HepG2 (cell line): ENCODE data around the gene PCDHGA10. TPM values are rescaled to one million over a fixed set of nuclear protein-coding genes. Genes with fewer than 3 reads are reported as not detected.
"Not testable (repeated sequence)": the region's sequence is repeated elsewhere in the genome, so short reads cannot be mapped to it uniquely, and the experiment has no call there.

Experiments used
- ATAC-seq: fragments of 200-7000 bp; cut with Tn5 transposase; 3 replicates; pipeline ENCODE4 v1.9.1; 2020; ENCODE audit warnings: mild to moderate bottlenecking, moderate library complexity
- BruUV-seq: library from RNA; stranded (reverse); fragments of 400-500 nt; replicated peaks from 2 replicates; lab custom pipeline; 2021; lab: Mats Ljungman, UMichigan
- CTCF ChIA-PET: fragments of 300-600 bp; formaldehyde crosslinking; extraction: SDS; loops from one replicate; lab custom pipeline; 2021; ENCODE audit warnings: low total read pairs, inconsistent platforms, low intra/inter-chr PET ratio; lab: Yijun Ruan, JAX
- POLR2A ChIA-PET: fragments of 350-600 bp; sonication (Branson Sonifier 250); formaldehyde crosslinking; loops from one replicate; lab custom pipeline; 2020; ENCODE audit warnings: antibody characterized with exemption, inconsistent platforms; lab: Yijun Ruan, JAX
- DNase-seq: peaks from one replicate; pipeline ENCODE4 v3.0.0-alpha.2; 2015; ENCODE audit warnings: low spot score
- FAIRE-seq: peaks from 3 replicates; lab custom pipeline; 2011; peaks lifted over from hg19 to GRCh38; lab: Jason Lieb, UNC
- H2AFZ ChIP-seq: one replicate; pipeline ENCODE4 v1.6.1; 2011; ENCODE audit warnings: low read length, inconsistent platforms
- H3K27ac ChIP-seq: fragments of 300-600 bp; 3 replicates; pipeline ENCODE4 v1.8.0; 2011; ENCODE audit warnings: mixed run types, mild to moderate bottlenecking, mixed read lengths, low read length, inconsistent platforms; ENCODE audit not compliant: insufficient read depth; ENCODE audit errors: extremely low read length
- H3K27me3 ChIP-seq, 2 experiments: fragments of 200-600 bp in 1 of 2; 2 replicates in 1 of 2; 3 replicates in 1 of 2; pipeline versions ENCODE4 v1.6.0 to v1.8.0; 2011; ENCODE audit warnings: low read length in 2 of 2, mild to moderate bottlenecking in 2 of 2, moderate library complexity in 2 of 2, inconsistent platforms in 1 of 2; ENCODE audit not compliant: insufficient read depth in 2 of 2, control insufficient read depth in 1 of 2
- H3K36me3 ChIP-seq, 2 experiments: fragments of 200-600 bp in 1 of 2; replicated peaks in 1 of 2; 2 replicates in 1 of 2; 3 replicates in 1 of 2; pipeline versions ENCODE4 v1.5.1 to v1.8.0; 2011; ENCODE audit warnings: low read length in 2 of 2, inconsistent platforms in 1 of 2; ENCODE audit not compliant: insufficient read depth in 2 of 2, control insufficient read depth in 1 of 2
- H3K4me1 ChIP-seq: 2 replicates; pipeline ENCODE4 v1.5.1; 2012; ENCODE audit warnings: low read length, inconsistent platforms; ENCODE audit not compliant: insufficient read depth
- H3K4me2 ChIP-seq: 2 replicates; pipeline ENCODE4 v1.6.0; 2011; ENCODE audit warnings: low read depth, low read length, inconsistent platforms
- H3K4me3 ChIP-seq, 3 experiments: fragments of 200-600 bp in 1 of 3; sonication (generic), shearing (Covaris generic) in 1 of 3; replicated peaks in 1 of 3; 2 replicates each; pipeline ENCODE4 v1.5.1; 2011 to 2016; ENCODE audit warnings: low read length in 3 of 3, inconsistent platforms in 2 of 3, low read depth in 2 of 3, mild to moderate bottlenecking in 2 of 3, control low read depth in 1 of 3, mixed read lengths in 1 of 3; ENCODE audit not compliant: insufficient read depth in 1 of 3
- H3K79me2 ChIP-seq: one replicate; pipeline ENCODE4 v1.6.1; 2011; ENCODE audit warnings: low read length, inconsistent platforms; ENCODE audit not compliant: insufficient read depth
- H3K9ac ChIP-seq: 2 replicates; pipeline ENCODE4 v1.6.0; 2011; ENCODE audit warnings: mild to moderate bottlenecking, low read depth, low read length, inconsistent platforms; ENCODE audit not compliant: insufficient read depth
- H3K9me3 ChIP-seq: 2 replicates; pipeline ENCODE4 v1.5.1; 2012; ENCODE audit warnings: mild to moderate bottlenecking, low read length
- H4K20me1 ChIP-seq: 2 replicates; pipeline ENCODE4 v1.6.0; 2011; ENCODE audit warnings: inconsistent platforms, mild to moderate bottlenecking, low read length, moderate library complexity; ENCODE audit not compliant: insufficient read depth
- CTCF ChIP-seq: sonication (generic); formaldehyde crosslinking; IDR thresholded peaks from 2 replicates; pipeline ENCODE4 v1.5.0; 2020; ENCODE audit warnings: mild to moderate bottlenecking, missing genetic modification reagents, moderate library complexity
- KDM2A ChIP-seq: sonication (generic); formaldehyde crosslinking; IDR thresholded peaks from 2 replicates; pipeline ENCODE4 v1.4.0; 2020; ENCODE audit warnings: low read depth, missing genetic modification reagents, borderline replicate concordance
- PHF8 ChIP-seq: sonication (generic); formaldehyde crosslinking; IDR thresholded peaks from 2 replicates; pipeline ENCODE4 v1.5.0; 2020; ENCODE audit warnings: missing genetic modification reagents
- RAD21 ChIP-seq: fragments of 450-650 bp; formaldehyde crosslinking; IDR thresholded peaks from 2 replicates; pipeline ENCODE4 v1.5.0; 2020; ENCODE audit warnings: mild to moderate bottlenecking
- STAG1 ChIP-seq: sonication (generic); formaldehyde crosslinking; IDR thresholded peaks from 2 replicates; pipeline ENCODE4 v1.4.0; 2020; ENCODE audit warnings: missing genetic modification reagents
- ZNF687 ChIP-seq: sonication (generic); formaldehyde crosslinking; IDR thresholded peaks from 2 replicates; pipeline ENCODE4 v1.5.1; 2020; ENCODE audit warnings: mild to moderate bottlenecking, missing genetic modification reagents, moderate library complexity
- ZNF800 ChIP-seq: sonication (generic); formaldehyde crosslinking; IDR thresholded peaks from 2 replicates; pipeline ENCODE4 v1.4.0; 2020; ENCODE audit warnings: missing genetic modification reagents
- WGBS: methylation state at CpG from one replicate; pipeline ENCODE4 v1.1.6; 2017; ENCODE audit warnings: low lambda C conversion rate; 5-methylcytosine and 5-hydroxymethylcytosine counted together
- in situ Hi-C: cut with HindIII; loops from 2 replicates; pipeline ENCODE4 v1.10.0; 2017; ENCODE audit warnings: low pct_unique_long_range_greater_than_20kb; ENCODE audit not compliant: extremely low pct_ligation_motif_present
- intact Hi-C: fragments of 100-400 bp; cut with micrococcal nuclease; formaldehyde crosslinking; loops from one replicate; pipeline ENCODE4 v1.10.0; 2022; ENCODE audit not compliant: unreplicated experiment
- polyA plus RNA-seq, 8 experiments: library from polyadenylated mRNA; depleted of rRNA in 3 of 8; stranded (reverse) in 7 of 8; unstranded in 1 of 8; fragments of >200 nt; fragmentation: Illumina TruSeq in 4 of 8; extraction: Trizol in 4 of 8; gene quantifications; 2 replicates each; pipeline versions ENCODE4 v1.2.1 to v1.2.3, GENCODE V29; 2011 to 2016; ENCODE audit warnings: low read depth in 4 of 8, missing spikeins in 1 of 8, mixed read lengths in 1 of 8; ENCODE audit not compliant: insufficient read depth in 1 of 8
- total RNA-seq, 5 experiments: library from RNA; depleted of rRNA; stranded (reverse); fragments of >200 nt; fragmentation: Illumina TruSeq; extraction: Trizol; gene quantifications; 2 replicates each; pipeline ENCODE4 v1.2.3, GENCODE V29; 2016; ENCODE audit warnings: low read depth in 1 of 5

The PCDHGA10 gene
- total and polyA plus RNA-seq, 2 of the 13 experiments (the other 11 are each of a cell fraction or from before 2014, with no cell fraction given), result 0.04 to 0.18 TPM

- H4K20me1 ChIP-seq, H3K79me2 ChIP-seq, H2AFZ ChIP-seq, H3K27me3 ChIP-seq, intact Hi-C loops, in situ Hi-C loops, H3K27ac ChIP-seq, H3K9ac ChIP-seq, H3K36me3 ChIP-seq, H3K4me1 ChIP-seq: not testable (repeated sequence)
- BruUV-seq, result TSS peak; percentile 47
- ChIA-PET POLR2A (interaction anchor here (1.2 kb wide), 1 partner anchor 67 kb away, joined by 3 read pairs; the partner anchor contains the start of gene TAF7), CTCF (interaction anchor here (0.6 to 1.5 kb wide), 3 partner anchors 137 to 177 kb away, joined by 3 to 8 read pairs (median 3); no protein-coding TSS in a partner anchor)
- ATAC-seq, result peak; percentile 96
- peak; percentile 44 for FAIRE-seq
- Histone ChIP-seq H3K4me3 (peak within 1 kb of the TSS in 2 of 3 experiments; percentile 39 to 50; a peak in 4 of 6 replicates), H3K4me2 (peak within 1 kb of the TSS; percentile 51), H3K9me3 (peaks cover 18% of the 10 kb centered on the region)
- 46% methylated on average over 18 of the region's 40 CpGs for WGBS
- 0 out of 2 replicates have a peak, but pooled peaks have one; percentile 19 for TF ChIP-seq PHF8 (CRISPR knock-in tag)
- TF ChIP-seq CTCF, result peak; percentile 66
- peak; percentile 31; the same call in 1 of the 2 replicates for TF ChIP-seq KDM2A (CRISPR knock-in tag)
- TF ChIP-seq RAD21 (CRISPR knock-in tag), result peak; percentile 59
- peak; percentile 3; the same call in 1 of the 2 replicates for TF ChIP-seq ZNF687 (CRISPR knock-in tag)
- TF ChIP-seq ZNF800 (CRISPR knock-in tag), result peak; percentile 46; the same call in 1 of the 2 replicates
- TF ChIP-seq STAG1 (CRISPR knock-in tag), result peak; percentile 64
- peak; percentile 16 for DNase-seq
Measured at GRCh38 chr5:141387557-141388311, 25.1 kb upstream of the PCDHGA10 start, which contains the start of gene PCDHGB4. Gene PCDHGB4, plus strand, starts transcription at chr5:141387698. Its CDS starts 187 bp downstream, at chr5:141387885.
